Stimulated activated CD4-positive, alpha-beta T cell treated with anti-CD3 and anti-CD28 coated beads, Interleukin-1b, Interleukin-23, amount 100 ng/mL, for 24 hours (primary cell): ENCODE data around the gene SPRY2.

Source experiments
- DNase-seq, 4 experiments: peaks; one replicate each; pipeline ENCODE4 v3.0.0-alpha.2; 2020; ENCODE audit warnings: low read depth in 4 of 4, low spot score in 1 of 4

SPRY2 gene

GRCh38 chr13:80314711-80315653, 25.9 kb downstream of the SPRY2 start:
- no peak for DNase-seq

- no peak for DNase-seq
Measured at GRCh38 chr13:80313668-80314256, 27.2 kb downstream of the SPRY2 start.

GRCh38 chr13:80312967-80313366, 28.0 kb downstream of the SPRY2 start:
- DNase-seq: no peak

GRCh38 chr13:80312012-80312704, 28.8 kb downstream of the SPRY2 start:
- no peak for DNase-seq

GRCh38 chr13:80309926-80310325, 31.0 kb downstream of the SPRY2 start:
- no peak for DNase-seq

- no peak for DNase-seq
Measured at GRCh38 chr13:80307401-80307987, 33.4 kb downstream of the SPRY2 start.

GRCh38 chr13:80306337-80306972, 34.5 kb downstream of the SPRY2 start:
- DNase-seq: no peak

GRCh38 chr13:80305737-80306136, 35.2 kb downstream of the SPRY2 start:
- no peak for DNase-seq

GRCh38 chr13:80303225-80303811, 37.6 kb downstream of the SPRY2 start:
- no peak for DNase-seq

GRCh38 chr13:80299046-80299445, 41.9 kb downstream of the SPRY2 start:
- DNase-seq: no peak

GRCh38 chr13:80297503-80297902, 43.4 kb downstream of the SPRY2 start:
- no peak for DNase-seq

- DNase-seq: no peak
Measured at GRCh38 chr13:80297094-80297493, 43.8 kb downstream of the SPRY2 start.

- no peak for DNase-seq
Measured at GRCh38 chr13:80296638-80297037, 44.3 kb downstream of the SPRY2 start.

- DNase-seq: no peak
Measured at GRCh38 chr13:80290591-80290990, 50.3 kb downstream of the SPRY2 start.
